NCI-H187 (cell line): Measurements from ENCODE around the gene CDC42BPB.

Experiments
- DNase-seq, 2 experiments: peaks; one replicate each; lab custom pipeline; 2025; lab: John Stamatoyannopoulos, UW

CDC42BPB gene, protein sequence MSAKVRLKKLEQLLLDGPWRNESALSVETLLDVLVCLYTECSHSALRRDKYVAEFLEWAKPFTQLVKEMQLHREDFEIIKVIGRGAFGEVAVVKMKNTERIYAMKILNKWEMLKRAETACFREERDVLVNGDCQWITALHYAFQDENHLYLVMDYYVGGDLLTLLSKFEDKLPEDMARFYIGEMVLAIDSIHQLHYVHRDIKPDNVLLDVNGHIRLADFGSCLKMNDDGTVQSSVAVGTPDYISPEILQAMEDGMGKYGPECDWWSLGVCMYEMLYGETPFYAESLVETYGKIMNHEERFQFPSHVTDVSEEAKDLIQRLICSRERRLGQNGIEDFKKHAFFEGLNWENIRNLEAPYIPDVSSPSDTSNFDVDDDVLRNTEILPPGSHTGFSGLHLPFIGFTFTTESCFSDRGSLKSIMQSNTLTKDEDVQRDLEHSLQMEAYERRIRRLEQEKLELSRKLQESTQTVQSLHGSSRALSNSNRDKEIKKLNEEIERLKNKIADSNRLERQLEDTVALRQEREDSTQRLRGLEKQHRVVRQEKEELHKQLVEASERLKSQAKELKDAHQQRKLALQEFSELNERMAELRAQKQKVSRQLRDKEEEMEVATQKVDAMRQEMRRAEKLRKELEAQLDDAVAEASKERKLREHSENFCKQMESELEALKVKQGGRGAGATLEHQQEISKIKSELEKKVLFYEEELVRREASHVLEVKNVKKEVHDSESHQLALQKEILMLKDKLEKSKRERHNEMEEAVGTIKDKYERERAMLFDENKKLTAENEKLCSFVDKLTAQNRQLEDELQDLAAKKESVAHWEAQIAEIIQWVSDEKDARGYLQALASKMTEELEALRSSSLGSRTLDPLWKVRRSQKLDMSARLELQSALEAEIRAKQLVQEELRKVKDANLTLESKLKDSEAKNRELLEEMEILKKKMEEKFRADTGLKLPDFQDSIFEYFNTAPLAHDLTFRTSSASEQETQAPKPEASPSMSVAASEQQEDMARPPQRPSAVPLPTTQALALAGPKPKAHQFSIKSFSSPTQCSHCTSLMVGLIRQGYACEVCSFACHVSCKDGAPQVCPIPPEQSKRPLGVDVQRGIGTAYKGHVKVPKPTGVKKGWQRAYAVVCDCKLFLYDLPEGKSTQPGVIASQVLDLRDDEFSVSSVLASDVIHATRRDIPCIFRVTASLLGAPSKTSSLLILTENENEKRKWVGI (N-terminal part only)

GRCh38 chr14:103057372-103058163, at the start of gene CDC42BPB:
CDC42BPB (minus strand) TSS chr14:103057549; CDS start chr14:103057173, 376 bp downstream.
- DNase-seq = peak; percentile 83 to 86

DNA sequence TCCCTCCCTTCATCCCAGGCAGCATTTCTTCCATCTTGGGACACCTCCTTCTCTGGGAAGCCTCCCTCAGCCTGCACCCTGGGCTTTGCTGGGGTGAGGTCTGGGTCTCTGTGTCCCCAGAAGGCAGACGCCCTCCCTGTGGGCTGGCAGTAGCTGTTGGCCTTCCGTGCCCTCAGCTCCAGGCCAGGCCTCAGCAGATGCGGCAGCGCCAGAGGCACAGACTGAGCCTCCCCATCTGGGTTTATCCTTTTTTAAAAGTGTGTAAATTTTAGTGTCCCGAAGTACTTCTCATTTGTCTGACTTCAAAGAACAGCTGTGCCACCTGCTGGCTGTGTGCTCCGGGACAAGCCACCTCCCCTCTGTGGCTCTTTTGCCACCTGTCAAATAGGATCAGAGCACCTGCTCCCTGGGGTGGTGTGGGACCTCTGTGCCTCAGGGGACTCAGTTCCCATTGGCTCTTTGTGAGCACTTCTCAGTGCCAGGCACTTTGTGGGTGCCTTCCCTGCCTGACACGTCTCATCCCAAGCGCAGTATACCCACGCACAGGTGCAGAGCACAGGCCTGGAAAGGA, 48.3 kb upstream of the CDC42BPB start:
- no peak for DNase-seq

DNA sequence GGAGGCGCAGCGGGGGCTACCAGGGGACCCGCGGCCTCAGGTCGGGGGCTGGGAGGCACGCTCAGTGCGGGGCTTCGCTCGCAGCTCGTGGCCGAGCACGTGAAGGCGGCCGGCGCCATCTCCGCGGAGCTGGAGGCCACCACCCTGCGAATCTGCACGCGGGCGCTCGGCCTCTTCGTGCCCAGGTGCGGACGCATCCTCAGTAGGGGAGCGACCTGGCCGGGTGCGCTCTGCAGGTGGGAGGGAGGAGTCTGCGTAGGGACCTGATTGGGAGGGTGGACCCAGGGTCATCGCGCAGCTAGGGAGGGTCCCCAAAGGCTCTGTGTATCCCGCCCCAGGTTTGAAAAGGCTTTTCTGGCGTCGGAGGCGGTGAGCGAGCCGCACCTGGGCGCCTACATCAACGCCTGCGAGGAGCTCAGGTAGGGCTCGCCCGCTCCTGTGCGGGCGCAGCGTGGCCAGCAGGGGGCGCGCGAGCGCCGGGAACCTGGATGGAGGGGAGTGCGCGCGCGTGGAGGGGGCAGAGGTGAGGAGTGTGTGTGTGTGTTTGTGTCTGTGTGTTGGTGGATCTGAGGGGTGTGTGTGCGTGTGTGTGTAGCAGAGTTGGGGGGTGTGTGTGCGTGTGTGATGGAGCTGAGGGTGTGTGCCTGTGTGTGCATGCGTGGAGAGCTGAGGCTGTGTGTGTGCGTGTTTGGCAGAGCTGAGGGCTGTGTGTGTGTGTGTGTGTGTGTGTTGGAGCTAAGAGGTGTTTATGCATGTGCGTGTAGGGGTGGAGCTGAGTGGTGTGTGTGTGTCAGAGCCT, 47.5 kb upstream of the CDC42BPB start:
- DNase-seq = peak; percentile 59 to 65

DNA sequence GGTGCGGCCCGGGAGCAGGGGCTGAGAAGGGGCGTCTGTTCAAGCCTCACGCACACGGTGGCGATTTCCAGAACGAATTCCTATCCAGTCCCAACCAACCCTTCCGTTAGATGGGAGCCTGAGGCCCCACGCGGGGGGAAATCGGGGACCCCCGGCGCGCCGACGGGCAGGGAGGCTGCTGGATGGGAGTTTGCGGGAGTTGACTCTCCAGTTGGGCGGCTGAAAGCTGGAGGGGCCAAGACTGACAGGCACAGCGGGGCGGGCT, 47.0 kb upstream of the CDC42BPB start:
- DNase-seq = no peak

DNA sequence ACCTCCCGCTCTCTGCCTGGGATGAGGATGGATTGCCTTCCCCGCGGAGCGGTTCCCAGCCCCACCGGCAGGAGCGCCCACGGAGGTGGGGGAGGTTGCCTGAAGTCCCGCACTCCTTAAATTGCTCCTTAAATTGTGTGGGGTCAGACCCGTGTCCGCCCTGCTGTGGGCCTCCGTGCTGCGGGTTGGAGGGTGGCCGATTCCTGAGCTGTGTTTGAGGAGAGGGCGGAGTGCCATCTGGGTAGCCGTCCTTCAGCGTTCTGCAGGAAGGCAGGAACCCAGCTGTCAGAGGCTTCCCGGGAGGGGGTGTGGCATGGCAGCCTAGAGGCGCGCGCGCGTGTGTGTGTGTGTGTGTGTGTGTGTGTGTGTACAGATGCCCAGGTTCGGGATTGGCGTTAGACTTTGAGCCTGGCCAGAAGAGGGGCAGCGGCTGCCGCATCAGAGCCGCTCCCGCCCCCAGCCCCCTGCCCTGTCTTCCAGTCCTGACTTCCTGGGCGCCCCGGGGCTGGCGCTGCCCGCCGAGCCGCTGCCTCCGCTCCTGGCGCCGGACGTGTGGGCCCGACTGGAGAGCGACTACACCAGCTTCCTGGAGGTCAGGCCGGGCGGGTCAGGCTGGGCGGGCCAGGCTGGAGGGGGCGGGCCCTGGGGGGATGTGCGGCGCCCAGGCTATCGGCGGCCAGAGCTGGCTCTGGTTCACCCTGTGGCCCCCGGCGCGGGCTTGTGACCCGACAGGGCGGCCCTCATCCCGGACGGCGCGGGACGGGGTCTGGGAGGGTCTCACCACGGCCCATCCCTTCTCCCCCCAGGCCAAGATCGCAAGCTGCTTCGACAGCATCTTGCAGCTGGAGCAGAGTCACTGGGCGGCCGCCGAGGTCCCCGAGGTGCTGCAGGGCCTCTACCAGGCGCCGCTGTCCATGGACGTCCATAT, 46.4 kb upstream of the CDC42BPB start:
- peak; percentile 59 to 60 for DNase-seq

DNA sequence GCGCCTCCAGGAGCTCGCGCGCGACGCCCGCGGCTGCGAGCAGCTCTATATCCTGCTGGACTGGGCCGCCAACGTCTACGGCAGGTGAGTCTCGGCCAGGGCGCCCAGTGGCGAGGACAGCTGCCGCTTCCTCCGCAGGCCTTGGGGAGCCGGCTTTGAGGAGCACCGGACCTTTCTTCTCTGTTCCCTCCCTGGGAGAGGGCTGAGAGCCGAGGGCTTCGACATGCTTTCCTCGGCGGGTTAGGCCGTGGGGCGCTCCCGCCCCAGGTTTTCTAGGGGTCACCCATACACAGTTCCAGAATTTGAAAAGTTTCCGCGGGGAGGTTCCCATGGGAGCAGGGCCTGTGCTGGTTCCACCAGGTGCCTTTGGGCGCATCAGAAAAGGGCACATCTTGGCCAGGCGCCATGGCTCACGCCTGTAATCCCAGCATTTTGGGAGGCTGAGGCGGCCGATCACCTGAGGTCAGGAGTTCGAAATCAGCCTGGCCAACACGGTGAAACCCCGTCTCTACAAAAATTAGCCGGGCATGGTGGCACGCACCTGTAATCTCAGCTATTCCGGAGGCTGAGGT, 45.4 kb upstream of the CDC42BPB start:
- no peak for DNase-seq

DNA sequence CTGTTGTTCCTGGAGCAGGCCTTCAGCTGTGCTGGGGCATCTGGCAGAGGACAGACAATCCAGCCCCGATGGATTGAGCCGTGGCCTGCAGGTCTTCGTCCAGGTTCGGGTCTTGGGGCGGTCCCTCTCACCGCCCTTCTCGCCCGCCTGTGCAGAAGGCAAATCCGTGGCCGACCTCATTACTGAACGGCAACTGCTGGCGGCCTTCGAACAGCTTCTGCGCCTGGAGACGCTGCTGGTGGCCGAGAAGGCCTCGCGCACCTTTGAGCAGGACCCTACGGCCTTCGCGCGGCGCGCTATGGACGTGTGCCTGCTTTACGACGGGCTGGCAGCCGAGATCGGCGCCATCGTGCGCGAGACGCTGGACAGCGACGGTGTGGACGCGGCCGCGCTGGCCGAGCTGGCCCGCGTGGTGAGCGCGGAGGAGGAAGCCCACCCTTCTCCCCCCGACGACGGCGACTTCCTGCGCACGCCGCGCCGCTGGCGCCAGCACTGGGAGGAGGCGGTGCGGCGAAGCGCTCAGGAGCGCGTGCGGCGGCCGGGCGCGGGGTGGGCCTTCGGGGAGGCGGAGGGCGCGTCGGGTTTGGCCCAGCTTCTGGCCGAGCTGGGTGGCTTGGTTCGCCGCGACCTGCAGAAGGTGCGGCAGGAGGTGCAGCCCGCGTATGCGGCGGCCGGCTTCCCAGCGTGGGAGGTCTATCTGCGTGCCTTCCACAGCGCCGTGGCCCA, 44.8 kb upstream of the CDC42BPB start:
- DNase-seq = no peak

- no peak for DNase-seq
Measured at GRCh38 chr14:103101257-103101962, 44.1 kb upstream of the CDC42BPB start.

DNA sequence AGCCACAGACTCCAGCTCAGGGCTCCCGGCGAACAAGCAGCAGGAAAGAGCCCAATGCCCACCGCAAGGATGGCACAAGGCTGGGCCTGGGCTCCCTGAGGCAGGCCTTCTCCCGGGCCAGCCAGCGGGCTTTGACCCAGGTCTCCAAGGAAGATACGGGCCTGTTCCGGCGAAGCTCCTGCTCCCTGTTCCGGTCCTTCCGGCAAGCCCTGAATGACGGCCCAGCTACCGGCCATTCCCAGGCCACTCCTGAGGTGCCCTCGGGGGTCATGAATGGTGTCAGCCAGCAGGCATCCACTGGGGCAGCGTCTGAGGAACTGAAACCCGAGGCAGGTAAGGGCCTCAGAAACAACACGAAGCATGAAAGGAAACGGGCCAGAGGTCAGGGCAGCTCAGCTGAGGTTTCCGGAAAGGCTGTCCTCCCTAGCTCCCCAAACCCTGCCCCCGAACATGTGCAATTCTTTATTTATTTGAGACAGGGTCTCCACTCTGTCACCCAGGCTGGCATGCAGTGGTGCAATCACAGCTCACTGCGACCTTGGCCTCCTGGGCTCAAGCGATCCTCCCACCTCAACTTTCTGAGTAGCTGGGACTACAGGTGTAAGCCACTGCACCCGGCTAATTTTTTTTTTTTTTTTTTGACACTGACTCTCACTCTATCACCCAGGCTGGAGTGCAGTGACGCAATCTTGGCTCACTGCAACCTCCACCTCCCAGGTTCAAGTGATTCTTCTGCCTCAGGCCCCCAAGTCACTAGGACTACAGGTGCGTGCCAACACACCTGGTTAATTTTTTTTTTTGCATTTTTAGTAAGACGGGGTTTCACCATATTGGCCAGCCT, 43.2 kb upstream of the CDC42BPB start:
- DNase-seq = no peak

- DNase-seq = no peak
Measured at GRCh38 chr14:103099733-103100280, 42.5 kb upstream of the CDC42BPB start.

GRCh38 chr14:103099081-103099732, 41.9 kb upstream of the CDC42BPB start:
- no peak for DNase-seq

GRCh38 chr14:103097994-103098957, 40.9 kb upstream of the CDC42BPB start:
- DNase-seq = no peak

GRCh38 chr14:103097244-103097993, 40.1 kb upstream of the CDC42BPB start:
- no peak for DNase-seq

DNA sequence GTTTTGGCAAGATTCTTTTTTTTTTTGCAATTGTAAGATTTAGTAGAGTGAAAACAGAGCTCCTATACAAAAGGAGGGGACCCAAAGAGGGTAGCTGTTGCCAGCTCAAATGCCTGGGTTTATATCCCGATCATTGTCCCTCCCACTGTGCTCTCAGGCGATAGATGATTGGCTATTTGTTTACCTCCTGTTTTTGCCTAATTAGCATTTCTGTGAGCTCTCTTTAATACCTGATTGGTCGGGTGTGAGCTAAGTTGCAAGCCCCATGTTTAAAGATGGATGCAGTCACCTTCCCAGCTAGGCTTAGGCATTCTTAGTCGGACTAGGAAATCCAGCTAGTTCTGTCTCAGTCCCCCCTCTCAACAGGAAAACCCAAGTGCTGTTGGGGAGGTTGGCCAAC, 39.0 kb upstream of the CDC42BPB start:
- DNase-seq = no peak
